GM21786 (cell line): Measurements from ENCODE around the gene GRIP2.

Experiments
- ATAC-seq: cut with Tn5 transposase; IDR thresholded peaks from one replicate; pipeline ENCODE4 v1.9.1; 2021; ENCODE audit not compliant: unreplicated experiment

Gene GRIP2

DNA sequence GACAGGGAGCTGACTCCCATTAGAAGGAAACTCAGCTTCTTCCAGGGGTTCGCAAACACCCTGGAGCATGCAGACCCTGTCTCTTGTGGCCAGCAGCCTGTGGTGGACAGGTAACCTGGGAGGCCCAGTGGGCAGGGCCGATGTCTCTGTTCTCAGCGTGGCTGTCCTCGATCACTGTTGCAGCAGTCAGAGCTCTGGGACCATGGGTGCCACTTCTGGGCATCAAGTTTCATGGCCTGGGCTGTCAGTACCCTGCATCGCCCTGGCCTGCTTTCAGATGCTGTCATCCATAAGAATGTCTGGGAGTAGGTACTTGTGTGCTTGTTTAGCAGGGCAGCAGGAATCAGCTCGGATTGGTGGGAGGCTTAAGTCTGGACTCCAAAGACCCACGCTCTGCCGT, 83.3 kb downstream of the GRIP2 start:
- ATAC-seq = no peak

DNA sequence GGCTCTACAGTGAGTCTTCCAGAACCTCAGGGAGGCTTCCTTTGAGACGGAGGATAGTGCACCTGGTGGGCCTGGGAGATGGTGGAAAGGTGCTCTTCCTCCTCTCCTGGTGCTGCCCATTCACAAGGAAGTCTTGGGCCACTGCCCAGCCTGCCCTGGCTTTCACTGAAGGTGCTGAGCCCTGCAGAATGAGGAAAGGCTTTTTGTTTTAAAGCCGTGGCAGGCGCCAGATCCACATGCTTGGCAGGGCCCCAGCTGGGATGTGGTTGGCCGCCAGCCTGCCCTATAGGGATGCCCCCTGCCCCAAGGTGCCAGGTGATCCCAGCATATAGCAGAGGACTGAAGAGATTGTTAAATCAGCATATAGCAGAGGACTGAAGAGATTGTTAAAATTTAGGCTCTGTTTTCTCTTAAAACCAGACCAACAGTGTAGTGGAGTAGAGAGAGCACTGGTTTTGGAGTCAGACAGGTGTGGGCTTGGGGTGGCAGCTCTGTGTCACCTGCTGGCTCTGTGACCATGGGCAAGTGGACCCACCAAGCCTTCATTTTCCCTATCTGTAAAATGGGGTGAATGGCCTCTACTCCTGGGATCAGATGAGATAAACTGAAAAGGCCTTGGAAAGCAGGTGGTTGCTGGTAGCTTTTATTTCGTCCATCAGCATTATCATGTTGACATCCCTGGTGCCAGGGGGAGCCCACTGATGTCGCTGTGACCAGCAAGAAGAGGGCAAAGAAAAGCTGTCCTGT, 84.4 kb downstream of the GRIP2 start:
- ATAC-seq = no peak

DNA sequence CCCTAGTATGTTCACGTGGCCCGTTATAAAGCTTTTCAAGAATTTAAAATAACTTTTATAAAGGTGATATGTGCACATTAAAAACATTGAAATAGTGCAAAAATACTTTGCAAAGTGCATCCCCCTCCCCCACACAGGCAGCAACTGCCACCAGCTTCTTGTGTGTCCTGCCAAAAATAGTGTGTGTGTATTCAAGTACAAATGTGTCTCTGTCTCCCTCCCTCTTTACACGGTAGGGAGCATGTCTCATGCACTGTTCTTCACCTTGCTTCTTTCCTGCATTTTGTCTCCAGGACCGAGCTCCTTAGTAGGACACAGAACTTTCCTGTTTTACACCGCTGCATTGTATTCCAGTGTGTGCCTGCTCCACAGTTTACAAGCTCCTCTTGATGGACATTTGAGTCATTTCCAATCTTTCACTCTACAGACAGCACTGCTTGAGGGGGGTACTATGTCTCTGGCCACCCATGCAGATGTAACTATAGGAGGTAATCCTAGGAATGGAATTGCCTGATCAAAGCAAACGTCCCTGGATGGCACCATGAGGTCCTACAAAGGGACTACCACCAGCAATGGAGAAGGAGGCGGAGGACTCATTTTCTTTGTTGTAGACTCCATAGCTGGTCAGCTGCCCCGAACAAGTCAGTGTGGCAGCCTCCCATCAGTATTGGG, 85.4 kb downstream of the GRIP2 start:
- no peak for ATAC-seq

DNA sequence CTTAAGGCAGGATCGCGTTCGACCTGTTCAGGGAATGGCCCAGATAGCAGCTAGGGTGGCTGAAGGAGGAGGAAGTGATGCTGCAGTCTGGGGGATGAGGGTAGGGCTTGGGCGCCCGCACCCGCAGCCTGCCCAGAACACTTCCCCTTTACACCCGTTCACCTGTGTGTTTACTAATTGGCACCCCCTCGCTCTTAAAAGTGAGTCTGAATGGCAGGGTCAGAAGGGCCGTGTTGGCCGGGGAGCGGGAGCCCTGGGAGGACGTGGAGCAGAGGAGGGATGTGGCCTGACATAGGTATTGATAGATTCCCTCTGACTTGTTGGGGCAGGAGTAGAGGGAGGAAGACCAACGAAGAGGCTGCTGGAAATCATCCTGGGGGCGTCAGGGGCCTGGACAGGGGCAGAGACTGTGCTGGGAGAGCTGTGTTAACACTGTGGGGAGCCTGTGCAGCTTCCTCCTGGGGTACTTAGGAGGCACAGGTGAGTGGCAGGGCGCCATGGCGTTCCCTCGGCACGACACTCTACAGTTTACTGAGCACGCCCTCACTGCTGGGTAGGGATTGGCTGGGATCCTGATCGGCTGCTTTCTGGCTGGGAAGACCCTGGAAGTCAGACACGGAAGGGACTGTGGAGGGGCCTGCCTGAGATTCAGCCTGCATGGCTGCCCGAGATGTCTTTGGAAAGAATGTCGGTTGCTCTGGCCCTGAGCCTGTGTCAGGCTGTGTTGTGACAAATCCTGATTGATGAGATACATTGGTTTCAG, 86.1 kb downstream of the GRIP2 start:
- ATAC-seq = no peak

DNA sequence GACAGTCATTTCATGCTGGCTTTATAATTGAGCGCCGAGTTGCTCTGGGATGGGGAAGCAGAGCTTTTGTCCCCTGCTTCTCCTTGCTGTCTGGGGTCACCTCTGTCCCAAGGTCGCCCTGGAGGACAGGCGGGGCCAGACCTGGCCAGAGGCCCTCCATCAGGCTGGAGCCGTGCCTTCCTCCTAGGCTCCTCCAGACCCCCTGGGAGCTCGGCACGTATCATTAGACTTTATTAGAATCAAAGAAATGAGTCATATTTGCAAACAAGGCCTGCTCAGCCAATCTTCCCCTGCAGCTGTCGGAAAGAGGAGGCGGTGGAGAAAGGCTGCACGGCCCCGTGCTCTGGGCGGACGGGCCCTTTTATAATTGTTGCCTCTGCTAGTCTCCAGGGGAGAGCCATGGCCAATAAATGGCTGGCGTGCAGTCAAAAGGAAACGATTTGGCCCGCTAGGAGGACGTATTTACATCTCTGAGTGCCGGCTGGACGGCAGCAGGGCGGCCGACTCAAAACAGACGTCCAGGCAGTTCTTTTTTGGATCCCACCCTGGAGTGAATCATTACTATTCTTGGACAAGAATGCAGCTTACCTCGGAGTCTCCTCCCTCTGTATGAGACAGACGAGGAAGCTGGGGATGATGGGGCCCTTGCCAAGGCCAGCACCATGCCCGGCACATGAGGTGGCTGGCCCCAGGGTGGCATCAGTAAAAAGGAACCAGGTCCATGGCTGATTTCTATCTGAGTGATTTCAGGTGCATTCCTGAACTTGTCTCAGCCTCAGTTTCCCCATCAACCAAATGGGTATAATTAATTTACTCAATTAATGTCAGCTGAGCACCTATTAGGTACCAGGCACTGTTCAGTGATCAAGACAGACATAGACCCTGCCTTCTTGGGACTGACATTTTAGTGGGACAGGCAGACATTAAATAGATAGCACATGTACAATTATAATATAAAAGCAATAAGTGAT, 87.1 kb downstream of the GRIP2 start:
- no peak for ATAC-seq

DNA sequence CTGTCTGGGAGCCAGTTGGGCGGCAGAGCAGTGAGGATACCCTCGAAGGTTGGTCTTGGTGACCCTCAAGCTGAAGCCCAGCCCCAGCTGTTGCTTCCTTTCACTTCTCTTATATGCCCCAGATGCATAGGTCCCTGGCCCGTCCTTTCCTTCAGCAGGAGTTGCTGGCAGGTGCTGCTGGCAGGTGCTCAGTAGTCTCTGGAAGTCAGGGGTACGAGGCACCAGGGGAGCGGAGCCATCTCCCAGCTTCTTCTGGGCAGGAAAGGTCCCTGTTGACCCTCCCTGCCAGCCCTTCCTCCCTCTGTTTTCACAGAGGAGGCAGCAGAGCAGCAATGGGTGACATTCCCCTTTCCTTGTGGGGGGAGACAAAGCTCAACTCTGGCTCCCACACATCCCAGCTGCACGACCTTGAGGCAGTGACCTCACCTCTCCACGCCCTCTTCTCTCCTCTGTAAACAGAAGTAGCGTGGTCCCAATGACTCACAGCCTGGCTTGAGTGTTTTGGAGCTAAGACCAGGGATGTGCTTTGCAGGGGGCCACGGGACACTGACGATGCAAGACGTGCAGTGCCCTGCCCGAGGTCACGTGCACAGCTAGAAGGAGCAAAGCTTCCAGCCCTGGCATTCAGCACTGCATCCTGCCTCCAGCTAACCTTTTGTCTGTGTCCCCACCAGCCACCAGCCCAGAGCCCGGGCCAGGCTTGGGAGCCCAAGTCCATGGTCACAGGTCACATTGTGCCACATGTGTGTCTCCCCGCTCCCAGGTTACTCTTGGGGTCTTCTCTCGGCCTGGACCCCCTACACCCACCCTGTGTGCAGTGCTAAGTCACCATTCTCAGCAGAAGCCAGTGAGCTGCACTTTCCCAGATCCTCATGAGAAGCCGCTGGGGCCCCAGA, 88.0 kb downstream of the GRIP2 start:
- ATAC-seq = no peak

DNA sequence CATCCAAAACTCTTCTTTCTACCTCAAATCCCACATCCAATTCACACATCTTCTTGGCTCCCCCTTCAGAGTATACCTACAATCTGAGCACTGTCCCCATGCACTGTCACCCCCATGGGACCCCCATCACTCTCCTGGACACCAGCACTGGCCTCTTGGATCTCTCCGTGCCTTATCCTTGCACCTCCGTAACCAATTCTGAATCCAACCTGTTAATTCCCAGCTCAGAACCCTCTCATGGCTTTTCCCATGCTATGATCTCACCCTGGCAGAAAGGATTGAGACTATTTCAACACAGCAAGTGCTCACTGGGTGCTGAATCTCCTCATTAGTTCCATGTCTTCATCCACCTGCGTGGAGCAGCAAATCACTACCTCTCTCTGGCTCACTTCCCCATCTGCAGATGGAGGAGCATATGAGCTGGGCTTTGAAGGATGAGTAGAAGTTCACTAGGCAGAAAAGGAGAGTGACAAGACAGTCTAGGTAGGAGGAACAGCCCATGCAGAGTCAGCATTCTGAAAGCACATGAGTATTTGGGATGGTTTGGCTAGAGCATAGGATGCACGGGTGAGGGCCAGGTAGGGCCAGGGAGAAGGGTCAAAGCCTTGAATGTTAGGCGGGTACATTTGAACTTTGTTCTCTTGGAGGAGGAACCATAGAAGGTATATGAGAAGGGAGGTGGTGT, 89.1 kb downstream of the GRIP2 start:
- no peak for ATAC-seq

DNA sequence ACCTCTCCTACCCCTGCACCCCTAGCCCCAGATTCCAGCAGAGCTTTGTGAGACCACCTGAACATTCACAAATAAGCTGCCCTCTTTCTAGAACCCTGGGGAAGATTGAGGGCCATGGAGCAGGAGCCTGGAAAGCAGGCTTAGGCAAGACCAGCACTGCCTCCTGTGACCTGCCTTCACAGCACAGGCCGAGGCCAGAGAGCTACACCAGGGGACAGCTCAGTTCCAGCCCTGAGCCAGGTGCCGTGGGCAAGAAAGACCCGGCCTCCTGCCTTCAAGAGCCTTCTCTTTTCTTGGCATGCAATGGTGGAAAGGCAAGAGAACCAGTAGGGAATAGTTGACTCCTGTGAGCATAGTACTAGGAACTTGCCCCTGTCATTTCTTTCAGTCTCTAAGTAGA, 89.6 kb downstream of the GRIP2 start:
- no peak for ATAC-seq

DNA sequence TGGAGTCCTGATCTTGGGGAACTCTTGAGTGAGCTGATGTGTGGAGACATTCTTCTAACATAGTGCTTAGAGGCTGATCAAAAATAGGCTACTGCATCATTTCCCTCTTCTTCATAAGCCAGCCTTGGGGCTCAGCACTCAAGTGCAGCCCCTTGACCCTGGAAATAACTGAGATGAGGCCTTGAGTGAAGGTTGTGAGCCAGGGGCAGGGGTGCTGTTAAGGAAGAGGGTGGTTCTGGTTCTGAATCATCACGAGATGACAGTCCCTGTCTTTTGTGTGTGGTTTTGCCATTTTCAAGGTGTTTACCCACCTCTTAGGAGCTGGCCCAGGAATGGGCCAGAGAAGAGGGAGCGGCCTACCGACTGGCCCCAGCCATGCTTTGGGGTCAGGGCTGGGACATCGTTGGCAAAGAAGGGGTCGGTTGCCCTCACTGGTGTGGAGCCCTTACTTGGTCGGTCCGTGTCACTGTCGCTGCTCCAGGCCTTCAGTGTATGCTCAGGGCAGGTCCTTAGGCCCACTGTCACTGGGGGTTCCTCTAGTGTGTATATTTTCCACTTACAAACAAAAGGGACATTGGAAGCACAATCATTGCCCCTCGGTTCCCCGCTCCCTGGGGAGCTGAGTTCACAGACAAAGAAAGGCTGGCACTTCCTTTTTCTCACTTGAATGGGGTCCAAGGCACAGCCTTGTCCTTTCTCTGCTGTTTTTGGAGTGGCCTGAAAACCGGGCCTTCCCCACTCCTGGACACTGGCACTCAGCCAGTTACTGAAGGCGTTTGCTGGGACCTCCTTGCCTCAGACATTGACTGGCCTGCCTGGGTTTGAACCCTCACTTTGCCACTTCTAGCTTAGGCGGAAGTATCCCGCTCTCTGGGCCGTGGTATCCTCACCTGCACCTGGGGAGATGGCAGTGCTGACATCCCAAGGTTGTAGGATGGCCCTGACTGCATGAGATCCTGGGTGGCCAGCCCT, 91.1 kb downstream of the GRIP2 start:
- no peak for ATAC-seq

DNA sequence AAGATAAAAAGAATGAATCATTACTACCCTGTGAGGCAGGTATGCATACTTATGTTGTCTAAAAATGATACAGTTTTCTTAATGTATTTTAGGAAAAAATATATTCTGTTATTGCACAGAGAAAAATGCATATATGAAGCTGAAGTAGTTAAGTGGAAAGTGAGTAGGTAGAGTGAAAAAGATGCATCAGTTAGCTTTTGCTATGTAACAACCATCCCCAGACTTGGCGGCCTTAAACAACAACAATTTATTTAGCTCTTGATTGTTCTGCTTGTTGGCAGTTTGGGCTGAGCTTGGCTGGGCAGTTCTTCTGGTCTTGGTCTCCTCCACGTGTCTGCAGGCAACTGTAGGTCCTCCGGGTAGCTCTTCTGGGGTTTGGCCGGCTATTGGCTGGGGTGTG, 92.1 kb downstream of the GRIP2 start:
- ATAC-seq = no peak

DNA sequence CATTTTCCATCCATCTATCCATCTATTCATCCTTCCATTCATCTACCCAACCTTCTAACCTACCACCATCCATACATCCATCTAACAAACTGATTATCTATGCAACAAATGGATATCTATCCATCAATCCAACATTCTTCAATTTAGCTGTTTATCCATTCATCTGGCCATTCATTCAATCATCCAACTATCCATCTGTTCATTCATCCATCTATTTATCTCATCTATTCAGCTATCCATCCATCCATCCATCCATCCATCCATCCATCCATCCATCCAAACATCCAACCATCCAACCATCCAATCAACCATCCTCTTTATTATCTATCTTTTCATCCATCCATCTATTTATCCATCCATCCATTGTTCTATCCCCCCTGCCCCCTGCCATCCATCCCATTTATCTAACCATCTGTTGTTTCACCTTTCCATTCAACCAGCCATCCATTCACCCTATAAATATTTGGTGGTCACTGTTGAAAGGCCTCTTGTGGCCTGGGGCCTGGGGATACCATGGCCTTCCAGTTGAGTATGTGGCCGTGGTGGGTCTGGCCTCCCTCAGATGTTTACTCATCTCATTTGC, 93.1 kb downstream of the GRIP2 start:
- ATAC-seq = no peak

DNA sequence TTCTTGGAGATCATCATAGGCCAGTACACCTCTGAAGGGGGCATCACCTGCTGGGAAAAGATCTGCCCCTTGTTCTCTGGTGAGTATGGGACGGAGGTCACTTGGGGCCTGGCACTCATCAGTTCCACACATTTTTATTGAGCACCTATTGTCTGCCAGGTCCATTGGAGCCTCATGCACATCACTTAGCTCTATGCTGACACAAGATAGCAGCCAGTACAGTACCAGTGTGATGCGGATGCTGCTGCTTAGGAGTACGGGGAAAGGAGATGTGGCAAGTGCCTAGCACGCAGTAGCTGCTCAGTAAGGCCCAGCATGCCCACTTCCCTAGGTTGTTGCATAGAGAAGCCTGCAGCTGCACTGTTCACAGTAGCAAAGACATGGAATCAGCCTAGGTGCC, 94.4 kb downstream of the GRIP2 start:
- no peak for ATAC-seq

DNA sequence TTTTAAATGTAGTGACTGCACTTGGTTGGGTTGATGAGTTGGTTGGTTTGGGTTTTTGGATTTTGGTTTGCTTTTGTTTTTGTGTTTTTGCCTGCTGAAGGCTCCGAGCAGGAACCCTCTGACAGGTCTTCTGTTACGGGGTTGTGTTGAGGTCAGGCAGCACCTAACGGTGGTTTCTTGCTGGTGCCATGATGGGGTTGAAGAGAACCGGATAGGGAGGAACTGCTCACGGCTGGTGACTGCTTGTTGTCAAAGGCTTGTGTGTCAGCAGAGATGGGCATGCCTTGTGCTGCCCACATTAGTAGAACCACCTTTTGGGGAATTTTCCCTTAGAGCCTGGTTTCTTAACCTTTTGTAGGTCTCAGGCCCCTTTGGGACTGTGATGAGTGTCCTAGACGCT, 95.8 kb downstream of the GRIP2 start:
- no peak for ATAC-seq

DNA sequence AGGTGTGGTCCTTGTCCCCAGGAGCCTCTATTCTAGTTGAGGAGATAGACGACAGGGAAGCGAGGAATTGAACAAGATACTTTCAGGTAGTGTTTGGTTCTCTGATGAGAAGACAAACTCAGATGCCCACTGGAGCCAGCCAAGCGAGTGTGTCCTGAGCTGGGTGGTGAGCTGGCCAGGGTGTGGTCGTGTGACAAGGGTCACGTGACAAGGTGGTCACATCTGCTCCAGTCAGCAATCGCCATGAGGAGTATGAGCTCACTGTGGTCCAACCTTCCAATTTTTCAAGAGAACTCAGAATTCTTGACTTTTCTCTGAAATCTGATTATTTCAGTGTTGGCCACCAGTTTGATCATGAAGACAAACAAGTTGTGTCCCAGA, 98.2 kb downstream of the GRIP2 start:
- ATAC-seq = no peak

DNA sequence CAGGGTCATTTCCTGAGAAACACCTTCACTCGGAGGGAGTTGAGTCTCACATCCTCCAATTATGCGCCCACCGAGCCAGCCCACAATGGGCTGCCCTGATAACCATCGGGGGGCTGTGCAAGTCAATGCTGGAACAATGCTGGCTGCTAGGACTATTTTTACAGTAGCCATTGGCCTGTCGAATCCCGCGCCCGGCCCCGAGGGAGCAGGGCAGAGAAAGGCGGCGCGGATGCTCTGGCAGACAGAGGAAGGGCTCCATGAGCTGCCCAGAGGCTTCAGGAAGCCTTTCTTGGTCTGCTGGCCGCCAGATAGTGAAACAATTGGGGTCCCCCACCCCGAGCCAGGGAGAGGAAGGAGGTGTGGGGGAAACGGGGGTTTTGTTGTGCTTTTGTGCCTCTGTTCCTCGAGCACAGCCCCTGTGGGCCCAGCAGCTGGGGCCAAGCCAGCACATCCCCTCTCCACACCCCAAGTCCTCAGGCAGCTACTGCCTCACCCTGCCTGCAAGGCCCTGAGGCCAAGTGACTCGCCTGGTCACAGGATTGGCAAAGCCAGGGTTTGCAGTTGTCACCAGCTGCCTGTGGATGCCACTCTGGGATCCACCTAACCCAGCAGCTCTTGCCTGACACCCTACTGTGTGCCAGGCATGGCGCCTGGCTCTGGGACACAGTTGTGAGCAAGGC, 98.8 kb downstream of the GRIP2 start:
- no peak for ATAC-seq

DNA sequence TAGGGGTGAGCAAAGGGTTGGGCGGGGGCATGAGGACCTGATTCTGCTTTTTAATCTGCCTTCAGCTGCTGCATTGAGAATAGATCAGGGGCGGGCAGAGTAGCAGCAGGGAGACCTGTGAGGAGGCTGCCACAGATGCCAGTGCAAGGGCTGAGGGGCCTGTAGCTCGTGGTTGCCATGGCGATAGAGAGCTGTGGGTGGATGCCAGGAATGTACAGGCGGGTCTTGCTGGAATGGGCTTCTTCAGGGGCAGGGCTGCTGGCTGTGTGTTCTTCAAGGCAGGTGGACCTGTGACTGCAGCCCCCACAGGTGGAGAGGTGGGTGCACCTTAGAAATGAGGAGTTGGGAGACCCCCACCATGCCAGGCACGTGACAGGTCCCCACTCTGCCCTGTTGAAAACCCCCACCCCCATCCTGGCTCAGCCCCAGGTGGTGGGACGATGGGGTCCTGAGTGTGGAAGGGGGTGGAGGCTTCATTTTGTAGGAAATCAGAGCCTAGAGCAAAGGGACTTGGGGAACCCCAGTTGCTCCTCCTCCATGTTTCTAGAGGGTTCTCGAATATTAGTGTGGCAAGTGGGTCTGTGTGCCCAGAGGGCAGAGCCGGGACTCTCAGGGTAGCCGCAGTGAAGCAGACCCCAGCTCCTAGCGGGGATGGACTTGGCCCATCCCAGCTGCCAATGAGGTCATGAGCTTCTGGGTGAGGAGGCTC, 99.5 kb downstream of the GRIP2 start:
- ATAC-seq = no peak

DNA sequence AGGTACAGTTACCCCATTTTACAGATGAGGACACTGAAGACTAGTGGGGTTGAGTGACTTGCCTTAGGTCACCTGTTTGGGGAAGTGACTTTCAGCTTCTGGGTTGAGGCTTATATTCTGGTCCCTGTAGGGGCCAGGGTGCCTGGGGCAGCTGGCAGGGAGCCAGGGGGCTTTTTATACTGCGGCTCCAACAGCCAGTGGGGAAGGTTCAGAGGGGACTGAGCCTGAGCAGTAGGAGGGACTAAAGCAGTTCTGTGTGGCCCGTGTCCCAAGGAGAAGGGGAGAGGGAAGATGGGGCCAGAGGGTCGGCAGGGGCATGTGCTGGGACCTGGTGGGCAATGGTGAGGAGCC, 100.0 kb downstream of the GRIP2 start:
- no peak for ATAC-seq
